Left lobe of liver (tissue), 2 donors: ENCODE results near the gene CCT3. TPM values are rescaled to one million over a fixed set of nuclear protein-coding genes. Genes with fewer than 3 reads are reported as not detected.
A peak's percentile ranks its signal among the peaks of the same experiment; 100 is the strongest.
"Not testable (repeated sequence)": the region's sequence is repeated elsewhere in the genome, so short reads cannot be mapped to it uniquely, and the experiment has no call there.

Experiments used
- ATAC-seq: fragments of 200-7000 bp; cut with Tn5 transposase; one replicate; pipeline ENCODE4 v1.9.1; 2020; ENCODE audit warnings: mild to moderate bottlenecking, moderate library complexity
- DNase-seq: peaks from one replicate; pipeline ENCODE4 v3.0.0-alpha.2; 2020; ENCODE audit warnings: low spot score
- total RNA-seq: library from RNA; stranded (reverse); gene quantifications from one replicate; pipeline ENCODE4 v1.2.1, GENCODE V29; 2021
- donor health status: DM: no; HTN: no; CAD: no; lungs with moderate emphysema.
- donor health status: DM: no; HTN: yes; CAD: no.

Gene CCT3
- 80.8 TPM for total RNA-seq

DNA sequence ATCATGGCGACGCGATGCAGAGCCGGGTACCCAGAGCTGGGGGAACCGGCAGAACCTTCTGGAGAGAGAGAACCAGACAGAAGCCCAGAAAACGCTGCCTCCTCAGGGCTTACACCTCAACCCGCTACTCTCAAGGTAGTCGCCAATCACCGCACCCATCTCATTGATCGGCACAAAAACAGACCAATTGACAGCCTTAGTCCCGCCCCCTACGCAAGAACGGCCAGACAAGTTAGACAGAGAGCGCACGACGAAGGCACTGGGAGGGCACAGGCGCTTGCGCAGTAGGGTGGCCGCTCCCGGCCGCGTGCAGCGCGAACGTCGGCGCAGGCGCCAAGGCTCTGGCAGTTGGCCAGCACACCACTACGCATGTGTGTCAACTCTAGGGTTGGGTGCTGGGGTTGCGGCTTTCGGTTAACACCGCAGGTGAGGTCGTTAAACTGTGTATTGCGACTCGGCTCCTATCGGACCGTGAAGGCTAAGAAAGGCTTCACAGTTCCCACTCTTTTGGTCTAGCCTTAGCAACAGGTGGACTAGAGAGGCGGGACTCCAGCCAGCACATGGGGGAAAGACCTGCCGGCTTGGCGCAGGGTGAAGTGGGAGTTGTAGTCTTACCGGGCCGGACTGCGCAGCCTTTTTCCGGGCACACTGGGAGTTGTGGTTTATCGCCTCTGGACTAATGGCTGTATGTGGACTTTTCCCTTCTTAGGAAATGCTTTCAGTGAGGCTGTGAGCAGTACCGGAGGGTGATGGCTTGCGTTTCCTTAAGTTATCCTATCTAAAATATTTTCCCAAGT is at the start of gene CCT3, which contains the start of gene TSACC:
TSS of gene CCT3 (minus strand) at position 113 of the 797 bp plus-strand sequence. CDS start at position 5, 108 bp downstream.
TSS of gene TSACC (plus strand) at position 347 of the 797 bp plus-strand sequence. CDS start 1,232 bp downstream, outside the sequence.
- DNase-seq (peak; percentile 100), ATAC-seq (peak; percentile 94)

DNA sequence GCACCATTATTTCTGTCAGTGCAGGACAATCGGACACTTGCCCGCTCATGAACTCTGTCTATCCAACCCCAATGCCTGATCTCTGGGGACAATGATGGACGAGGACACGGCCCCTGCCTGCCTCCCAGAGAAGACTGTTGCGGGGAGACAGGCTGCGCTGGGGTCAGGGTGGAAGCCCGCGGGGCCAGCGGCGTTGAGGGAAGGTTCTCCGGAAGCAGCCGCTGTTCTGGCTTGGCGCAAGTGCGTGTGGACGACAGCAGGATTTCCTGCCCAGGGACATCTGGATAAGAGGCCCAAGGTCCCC is 49.7 kb upstream of the CCT3 start:
- no peak for DNase-seq
- ATAC-seq, result no peak

DNA sequence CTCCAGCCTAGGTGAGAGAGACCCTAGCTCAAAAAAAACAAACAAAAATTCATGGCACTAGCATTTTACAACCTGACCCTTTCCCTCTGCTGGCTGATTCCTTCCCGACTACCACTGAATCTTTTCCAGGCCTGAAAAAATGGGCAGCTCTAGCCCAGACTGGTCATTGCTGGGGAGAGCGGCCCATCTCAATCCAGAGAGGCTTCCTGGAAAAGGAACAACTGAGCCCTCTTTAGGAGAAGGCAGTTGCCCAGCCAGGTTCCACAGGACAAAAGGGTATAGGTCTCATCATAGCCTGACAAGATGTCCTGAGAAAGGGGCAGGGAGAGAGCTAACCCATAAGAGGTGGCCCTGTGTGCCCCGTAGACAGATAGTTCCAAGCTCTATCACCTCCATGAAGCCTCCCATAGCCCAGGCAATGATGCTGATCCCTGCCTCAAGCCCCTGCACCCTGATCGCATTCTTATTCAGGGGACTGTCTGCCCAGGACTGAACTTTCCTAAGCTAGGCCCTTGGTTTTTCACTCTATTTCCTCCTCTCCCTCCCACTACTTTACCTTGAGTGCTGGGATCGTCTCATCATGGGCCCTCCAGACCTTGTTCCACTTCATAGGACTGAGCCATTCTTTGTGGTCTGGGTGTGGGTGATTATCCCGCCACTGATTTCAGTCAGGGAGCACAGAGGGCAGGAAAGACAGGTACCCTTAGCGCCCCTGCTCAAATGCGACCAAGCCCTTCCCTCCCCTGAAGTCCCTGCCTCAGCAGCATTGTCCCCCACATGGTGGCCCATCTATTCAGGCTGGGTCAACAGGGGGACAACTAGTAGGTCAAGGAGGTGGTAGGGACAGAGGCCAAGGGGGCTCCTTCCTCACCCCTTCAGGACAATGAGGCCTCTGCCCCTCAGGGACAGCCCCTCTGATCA is 49.1 kb upstream of the CCT3 start:
- ATAC-seq (no peak), DNase-seq (no peak)

DNA sequence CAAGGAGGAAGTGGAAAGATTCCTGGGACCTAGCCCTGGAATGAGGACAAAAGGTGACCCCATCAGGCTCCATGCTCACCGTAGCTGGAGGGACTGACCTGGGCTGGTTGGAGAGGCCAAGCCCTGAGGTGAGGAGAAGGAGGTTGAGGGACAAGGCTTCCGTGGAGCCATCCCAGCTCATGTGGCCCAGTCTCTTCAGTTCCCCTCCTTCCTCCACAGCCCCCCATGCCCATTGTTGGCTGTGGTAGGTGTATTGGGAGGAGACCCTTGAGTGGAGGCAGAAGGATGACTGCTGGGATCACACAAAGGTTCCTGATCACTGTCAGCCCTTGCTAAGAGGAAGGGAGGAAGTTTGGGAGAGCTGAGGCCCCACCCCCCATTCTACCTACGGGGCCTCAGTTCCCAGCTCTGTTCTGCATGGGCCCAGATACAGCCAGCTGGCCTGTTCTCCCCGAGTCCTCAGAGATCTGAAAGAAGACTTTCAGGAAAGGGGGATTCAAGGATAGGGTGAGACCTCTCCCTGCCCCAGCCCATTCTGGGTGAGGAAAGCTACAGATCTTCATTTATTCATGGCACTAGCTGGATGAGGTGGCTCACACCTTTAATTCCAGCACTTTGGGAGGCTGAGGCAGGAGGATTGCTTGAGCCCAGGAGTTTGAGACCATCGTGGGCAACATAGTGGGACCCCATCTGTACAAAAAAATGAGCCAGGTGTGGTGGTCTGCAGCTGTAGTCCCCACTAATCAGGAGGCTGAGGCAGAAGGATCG is 48.2 kb upstream of the CCT3 start:
- ATAC-seq, result no peak
- no peak for DNase-seq

DNA sequence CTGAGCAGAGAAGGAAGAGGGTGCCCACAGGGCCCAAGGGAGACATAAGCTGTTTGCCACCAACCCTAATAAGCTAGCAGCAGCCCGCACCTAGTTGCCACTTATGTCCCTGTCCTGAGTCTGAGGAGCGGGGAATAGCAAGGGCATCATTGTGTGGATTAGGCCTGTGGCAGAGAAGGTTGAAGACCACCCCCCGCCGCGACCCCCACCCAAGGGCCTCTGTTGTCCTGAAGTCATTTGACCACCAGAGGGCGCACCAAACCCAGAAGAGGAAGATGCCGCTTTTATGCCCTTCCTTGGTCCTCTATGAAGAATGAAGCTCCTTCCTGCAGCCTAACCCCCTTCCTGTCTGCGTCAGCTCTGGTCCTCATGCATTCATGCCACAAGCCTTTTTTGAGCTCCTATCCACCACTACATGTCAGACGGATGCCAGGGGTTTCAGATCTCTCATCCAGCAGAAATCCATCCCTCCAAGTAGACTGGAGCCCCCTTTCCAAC is 47.5 kb upstream of the CCT3 start:
- ATAC-seq, result peak; percentile 69
- peak; percentile 61 for DNase-seq

DNA sequence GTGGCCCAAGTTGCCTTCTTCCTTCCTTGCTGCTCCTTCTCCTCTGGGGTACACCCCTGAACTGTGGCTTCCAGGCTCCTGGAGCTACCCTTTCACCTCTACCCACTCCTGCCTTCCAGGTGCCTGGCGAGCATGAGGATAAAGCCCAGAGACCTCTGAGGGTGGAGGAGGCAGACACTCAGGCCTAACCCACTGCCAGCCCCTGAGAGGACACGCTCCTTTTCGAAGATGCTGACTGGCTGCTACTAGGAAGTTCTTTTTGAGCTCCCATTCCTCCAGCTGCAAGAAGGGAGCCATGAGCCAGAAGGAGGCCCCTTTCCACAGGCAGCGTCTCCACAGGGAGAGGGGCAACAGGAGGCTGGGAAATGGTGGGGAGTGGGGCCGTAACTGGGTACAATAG is 46.6 kb upstream of the CCT3 start:
- ATAC-seq, result no peak
- DNase-seq, result no peak

DNA sequence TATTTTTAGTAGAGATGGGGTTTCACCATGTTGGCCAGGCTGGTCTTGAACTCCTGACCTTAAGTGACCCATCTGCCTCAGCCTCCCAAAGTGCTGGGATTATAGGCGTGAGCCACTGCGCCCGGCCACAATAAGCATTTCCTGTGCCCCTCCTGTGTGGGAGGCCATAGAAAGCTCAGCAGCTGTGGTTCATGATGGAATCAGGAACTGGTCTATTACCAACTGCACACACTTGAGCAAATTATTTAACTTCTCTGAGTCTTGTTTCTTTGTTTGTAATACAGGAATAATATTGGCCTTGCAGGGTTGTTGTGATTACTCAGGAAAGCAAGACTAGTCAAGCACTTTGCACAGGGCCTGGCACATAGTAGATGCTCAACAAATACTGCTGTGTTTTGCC is 45.9 kb upstream of the CCT3 start:
- DNase-seq (no peak), ATAC-seq (no peak)

DNA sequence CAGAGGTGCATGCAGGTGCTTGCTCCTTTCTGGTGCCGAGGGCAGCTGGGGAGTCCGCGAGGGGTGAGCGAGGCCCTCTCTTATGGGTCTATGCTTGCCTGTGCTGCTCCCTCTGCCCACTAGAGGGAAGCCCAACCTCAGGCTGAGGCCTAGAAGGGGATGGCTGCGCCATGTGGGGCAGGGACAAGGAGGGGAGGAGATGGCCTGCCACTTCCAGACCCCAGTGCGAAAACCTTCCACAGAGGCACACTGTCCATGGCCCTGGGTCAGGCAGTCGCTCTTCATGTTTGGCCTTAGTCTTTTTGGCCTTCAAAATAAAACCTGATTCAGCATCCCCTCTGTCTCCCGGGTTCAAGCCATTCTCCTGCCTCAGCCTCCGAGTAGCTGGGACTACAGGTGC is 44.9 kb upstream of the CCT3 start:
- DNase-seq (peak; percentile 64), ATAC-seq (peak; percentile 91)

DNA sequence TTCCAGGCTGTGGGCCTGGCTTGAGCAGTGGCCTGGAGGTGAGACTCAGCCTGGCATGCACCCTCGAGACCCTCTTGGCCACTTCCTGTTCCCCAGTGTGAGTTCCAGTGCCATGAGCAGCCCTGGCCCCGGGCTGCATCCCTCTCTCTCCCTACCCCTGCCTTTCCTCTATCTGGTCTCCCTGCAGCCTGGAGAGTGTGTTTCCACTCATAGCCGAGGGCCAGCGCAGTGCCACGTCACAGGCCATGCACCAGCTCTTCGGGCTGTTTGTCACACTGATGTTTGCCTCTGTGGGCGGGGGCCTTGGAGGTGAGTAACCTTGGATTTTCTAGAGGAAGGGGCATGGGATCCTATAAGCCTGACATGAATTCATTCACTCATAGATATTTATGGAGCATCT is 44.5 kb upstream of the CCT3 start:
- DNase-seq, result no peak
- ATAC-seq, result no peak

DNA sequence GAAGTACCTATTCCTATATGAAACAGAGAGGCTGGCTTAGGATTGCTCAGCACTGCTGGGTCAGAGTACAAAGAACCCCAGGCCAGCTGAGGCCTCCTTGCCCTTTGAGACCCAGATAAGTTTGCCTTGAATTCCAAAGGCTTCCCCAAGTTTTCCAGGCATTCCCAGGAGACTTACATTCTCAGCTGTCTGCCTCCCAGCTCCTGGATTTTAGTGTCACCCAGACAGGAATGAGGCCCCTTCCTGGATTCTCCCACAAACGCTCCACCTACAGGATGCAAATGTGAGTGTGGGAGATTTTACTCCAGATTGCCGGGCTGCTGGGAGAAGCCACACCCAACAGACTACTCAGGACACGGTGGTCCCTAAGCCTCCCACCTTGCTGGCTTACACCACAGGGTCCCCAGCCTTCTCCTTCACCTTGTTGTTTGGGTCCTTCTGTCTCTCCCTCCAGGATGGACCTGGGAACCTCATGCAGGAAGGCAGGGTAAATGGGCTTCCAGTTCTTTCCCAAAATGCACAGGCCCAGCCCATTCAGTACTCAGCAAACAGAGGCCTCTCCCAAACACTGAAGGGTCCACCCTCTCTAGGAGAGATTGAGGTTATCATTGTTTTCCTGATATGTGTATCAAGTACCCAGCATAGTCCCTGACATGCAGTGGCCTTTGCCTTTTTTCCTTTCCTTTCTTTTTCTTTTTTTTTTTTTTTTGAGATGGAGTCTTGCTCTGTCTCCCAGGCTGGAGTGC is 41.5 kb upstream of the CCT3 start:
- DNase-seq (no peak), ATAC-seq (no peak)

DNA sequence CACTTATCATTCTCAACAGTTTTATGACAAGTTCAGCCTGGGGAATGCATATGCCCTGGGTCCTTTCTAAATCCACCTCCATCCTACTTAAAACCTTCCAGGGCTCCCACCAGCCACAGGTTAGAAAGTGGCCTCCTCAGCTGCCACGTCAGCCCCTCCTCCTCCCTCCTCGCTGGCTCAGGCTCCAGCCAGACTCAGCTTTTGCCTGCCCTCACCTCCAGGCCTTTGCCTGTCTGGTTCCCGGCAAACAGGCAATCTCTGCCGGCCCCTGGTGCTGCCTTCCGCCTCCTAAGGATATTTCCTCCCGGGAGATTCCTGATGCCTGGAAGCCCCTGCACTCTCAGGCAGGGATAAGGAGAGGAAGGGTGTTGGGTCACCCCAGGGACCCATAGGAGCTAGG is 40.5 kb upstream of the CCT3 start:
- DNase-seq (no peak), ATAC-seq (no peak)

DNA sequence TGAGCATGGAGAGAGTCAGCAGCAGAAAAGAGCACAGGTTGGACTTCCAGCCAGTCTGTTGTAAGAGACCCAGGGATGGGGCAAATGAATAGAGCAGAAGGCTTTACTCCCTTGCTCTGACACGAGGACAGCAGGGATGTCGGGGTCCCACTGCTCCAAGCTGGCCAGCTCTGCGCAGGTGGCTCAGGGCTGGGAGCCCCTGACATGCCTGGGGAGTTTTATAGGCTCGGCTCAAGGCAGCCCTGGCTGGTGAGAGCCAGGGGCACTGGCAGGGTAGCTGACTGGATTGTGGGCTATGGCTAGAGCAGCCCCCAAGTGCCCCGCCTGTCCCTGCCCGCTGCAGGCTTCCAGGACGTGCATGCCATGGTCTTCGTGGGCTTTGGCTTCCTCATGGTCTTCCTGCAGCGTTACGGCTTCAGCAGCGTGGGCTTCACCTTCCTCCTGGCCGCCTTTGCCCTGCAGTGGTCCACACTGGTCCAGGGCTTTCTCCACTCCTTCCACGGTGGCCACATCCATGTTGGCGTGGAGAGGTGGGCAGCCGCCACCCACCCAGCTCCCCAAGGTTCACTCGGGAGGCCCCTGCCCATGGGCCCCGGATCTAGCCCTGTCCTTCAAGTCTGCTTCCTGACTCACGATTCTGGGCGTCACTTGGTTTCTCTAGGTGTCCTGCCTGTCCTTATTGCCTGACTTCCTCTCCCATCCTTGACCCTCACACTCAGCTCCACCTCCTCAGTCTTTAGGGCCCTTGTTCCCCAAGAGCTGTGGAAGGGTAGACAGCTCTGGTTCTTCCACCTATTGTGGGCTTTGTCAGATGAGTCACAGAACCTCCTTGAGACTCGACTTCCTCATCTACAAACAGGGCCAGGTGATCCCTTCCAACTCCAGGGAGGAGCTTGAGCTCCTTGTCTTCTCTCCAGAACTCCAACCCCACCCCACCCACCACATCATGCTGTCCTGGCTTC is 39.1 kb upstream of the CCT3 start:
- no peak for ATAC-seq

DNA sequence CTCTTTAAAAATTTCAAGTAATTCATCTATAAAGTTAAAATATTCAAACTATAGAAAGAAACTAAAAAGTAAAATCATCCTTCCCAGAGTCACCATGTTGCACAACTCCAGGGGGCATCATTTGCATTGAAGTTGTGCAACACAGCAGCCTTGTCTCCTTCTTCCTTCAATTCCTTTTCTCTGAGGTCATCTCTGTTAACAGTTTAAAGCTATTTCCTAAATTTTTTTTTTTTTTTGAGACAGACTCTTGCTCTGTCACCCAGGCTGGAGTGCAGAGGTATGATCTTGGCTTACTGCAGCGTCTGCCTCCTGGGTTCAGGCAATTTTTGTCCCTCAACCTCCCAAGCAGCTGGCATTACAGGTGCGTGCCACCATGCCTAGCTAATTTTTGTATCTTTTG is 38.1 kb upstream of the CCT3 start:
- ATAC-seq (no peak), DNase-seq (no peak)

More for the DNA sequence above, 39.1 kb upstream of the CCT3 start:
- no peak for DNase-seq

DNA sequence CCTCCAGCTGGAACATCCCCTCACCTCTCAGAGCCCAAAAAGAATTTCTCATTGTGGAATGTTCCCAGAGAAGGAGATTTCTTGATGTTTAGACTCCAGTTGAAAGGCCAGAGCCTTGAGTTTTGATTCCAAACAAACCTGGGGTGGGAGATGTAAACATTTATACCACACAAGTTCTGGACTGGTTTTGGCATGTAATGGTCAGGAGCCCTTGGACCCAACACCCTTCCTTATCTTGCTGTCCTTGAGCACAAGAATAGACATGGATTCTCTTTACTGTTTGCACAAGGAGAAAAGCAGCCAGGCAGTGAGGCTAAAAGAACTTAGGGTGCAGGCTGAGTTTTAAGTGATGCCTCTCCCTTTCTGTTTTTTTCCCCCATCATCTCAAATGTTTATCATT is 35.5 kb upstream of the CCT3 start:
- no peak for ATAC-seq
- no peak for DNase-seq

DNA sequence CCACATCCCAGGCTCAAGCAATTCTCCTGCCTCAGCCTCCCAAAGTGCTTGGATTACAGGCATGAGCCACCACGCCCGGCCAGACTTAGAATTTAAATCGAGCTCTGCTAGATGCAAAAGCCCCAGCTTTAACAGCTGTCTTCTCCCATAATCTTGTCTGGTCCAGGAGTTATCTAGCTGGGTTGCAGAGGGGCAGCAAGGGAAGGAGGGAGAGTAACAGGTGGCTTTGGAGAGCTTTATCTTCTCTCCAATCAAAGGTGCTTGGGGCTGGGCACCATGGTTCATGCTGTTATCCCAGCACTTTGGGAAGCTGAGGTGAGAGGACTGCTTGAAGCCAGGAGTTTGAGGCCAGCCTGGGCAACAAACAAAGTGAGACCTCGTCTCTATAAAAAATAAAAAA is 34.8 kb upstream of the CCT3 start:
- ATAC-seq, result no peak

DNA sequence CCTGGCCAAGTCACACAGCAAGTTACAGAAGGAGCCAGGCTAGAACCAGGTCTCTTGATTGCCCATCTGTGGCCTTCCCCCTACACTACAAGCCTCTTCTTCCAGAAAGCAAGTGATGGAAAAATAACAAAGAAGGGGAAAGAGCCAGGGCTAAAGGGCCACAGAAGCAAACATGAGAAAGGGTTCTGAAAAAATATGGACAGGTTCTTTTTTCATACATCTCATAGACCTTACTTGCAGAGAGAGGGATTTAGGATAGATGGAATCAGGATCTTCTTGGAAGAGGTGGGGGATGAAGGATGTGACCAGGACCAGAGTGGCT is 34.1 kb upstream of the CCT3 start:
- ATAC-seq (no peak), DNase-seq (no peak)

More for the DNA sequence above, 34.8 kb upstream of the CCT3 start:
- no peak for DNase-seq

DNA sequence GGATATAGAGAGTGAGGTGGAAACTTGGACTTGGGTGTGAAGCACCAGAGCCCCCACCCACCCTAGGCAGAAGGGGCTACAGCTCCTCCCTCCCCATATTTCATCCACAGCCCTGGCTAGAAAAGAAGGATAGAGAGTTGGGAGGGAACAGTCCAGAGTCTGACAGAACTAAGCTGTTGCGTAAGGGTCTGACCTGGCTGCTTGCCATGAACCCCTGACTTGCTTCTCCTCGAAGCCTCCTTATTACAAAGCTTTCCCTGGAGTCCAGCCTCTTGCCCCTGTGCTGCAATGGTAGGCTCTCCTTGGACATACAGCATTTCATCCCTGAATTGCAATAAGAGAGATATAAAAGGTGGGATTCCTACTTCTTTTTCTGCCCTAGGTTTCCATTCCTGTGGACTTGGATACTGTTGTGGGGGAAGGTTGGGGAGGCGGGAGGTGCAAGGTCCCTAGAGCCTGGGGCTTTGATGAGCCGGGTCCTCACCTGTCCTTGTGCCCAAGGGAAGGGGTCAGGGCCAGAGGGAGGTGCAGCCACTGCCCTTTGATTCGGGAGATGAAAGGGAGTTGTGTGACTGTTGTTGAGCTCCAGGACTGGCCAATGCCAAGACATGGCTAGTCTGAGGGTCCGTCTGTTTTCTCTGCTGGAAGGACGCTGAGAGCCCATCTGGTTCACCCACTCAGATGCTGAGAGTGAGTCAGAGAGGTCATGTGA is 33.6 kb upstream of the CCT3 start:
- DNase-seq (peak; percentile 66), ATAC-seq (peak; percentile 16)

DNA sequence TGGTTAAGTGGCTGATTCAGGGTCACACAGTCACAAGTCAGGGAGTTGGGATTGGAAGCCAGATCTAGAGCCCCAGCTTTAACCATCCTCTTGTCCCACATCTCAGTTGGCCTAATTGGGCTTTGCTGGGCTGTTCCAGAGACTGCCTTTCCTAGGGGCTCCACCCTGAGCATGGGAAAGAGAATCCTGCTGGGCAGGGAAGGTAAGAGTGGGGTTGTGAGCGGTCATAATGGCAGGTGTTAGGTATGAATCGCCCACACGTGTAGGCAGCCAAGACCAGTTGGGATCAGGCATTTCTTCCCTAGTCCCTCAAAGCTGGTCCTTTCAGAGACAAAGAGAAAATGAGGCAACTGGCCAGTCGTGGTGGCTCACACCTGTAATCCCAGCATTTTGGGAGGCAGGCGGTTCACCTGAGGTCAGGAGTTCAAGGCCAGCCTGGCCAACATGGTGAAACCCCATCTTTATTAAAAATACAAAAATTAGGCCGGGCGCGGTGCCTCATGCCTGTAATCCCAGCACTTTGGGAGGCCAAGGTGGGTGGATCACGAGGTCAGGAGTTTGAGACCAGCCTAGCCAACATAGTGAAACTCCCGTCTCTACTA is 31.7 kb upstream of the CCT3 start:
- ATAC-seq, DNase-seq: not testable (repeated sequence)
